Measurements from ENCODE around the gene FASN.
A peak's percentile ranks its signal among the peaks of the same experiment; 100 is the strongest.

FASN gene

GRCh38 chr17:82052638-82053059, 45.4 kb downstream of the FASN start:
- Histone ChIP-seq H3K4me3 (IDR thresholded peaks at IDR 0.05; ENCODE audit: insufficient read depth, low read depth, low read length) (no peak overlapping the region), H3K4me1 (ENCODE audit: low read depth, poor library complexity, severe bottlenecking) (peaks cover 23% of the 10 kb centered on the region)

GRCh38 chr17:82051776-82052637, 46.0 kb downstream of the FASN start, which contains the start of the genes GPS1 and RFNG:
GPS1 (plus strand) TSS chr17:82051898; CDS start chr17:82051932, 34 bp downstream.
RFNG (minus strand) TSS chr17:82051811; CDS start chr17:82051766, 45 bp downstream.
- Histone ChIP-seq H3K79me2 (ENCODE audit: insufficient read depth, low read depth) (peaks cover 17% of the 10 kb centered on the region; the same call in 1 of the 2 replicates), H3K4me1 (ENCODE audit: low read depth, poor library complexity, severe bottlenecking) (peaks cover 23% of the 10 kb centered on the region), H3K4me2 (peak within 1 kb of the TSS; percentile 85), H3K27me3 (ENCODE audit: insufficient read depth, low read depth) (no peaks in the 10 kb centered on the region), H3K27ac (no peak within 1 kb of the TSS), H3K9ac (peak within 1 kb of the TSS; percentile 47; the same call in 1 of the 2 replicates), H3K4me3 (IDR thresholded peaks at IDR 0.05; ENCODE audit: insufficient read depth, low read depth, low read length) (no peak within 1 kb of the TSS), H3K36me3 (ENCODE audit: insufficient read depth) (peaks cover 3% of the 10 kb centered on the region; the same call in 1 of the 2 replicates), H2AFZ (ENCODE audit: low read depth) (peak within 1 kb of the TSS; percentile 34; the same call in 1 of the 2 replicates), H4K20me1 (ENCODE audit: insufficient read depth) (no peaks in the 10 kb centered on the region)
- TF ChIP-seq CTCF (conservative IDR thresholded peaks at IDR 0.05; ENCODE audit: low read depth, low read length), result no peak

More at GRCh38 chr17:82052638-82053059, 45.4 kb downstream of the FASN start:
- H3K9ac ChIP-seq, result peak overlapping the region; percentile 47; the same call in 1 of the 2 replicates
- peaks cover 3% of the 10 kb centered on the region; the same call in 1 of the 2 replicates for H3K36me3 ChIP-seq (ENCODE audit: insufficient read depth)
- no peak overlapping the region for H2AFZ ChIP-seq (ENCODE audit: low read depth)
- H3K27me3 ChIP-seq (ENCODE audit: insufficient read depth, low read depth), result no peaks in the 10 kb centered on the region
- no peak overlapping the region for H3K27ac ChIP-seq
- no peaks in the 10 kb centered on the region for H4K20me1 ChIP-seq (ENCODE audit: insufficient read depth)
- peaks cover 17% of the 10 kb centered on the region; the same call in 1 of the 2 replicates for H3K79me2 ChIP-seq (ENCODE audit: insufficient read depth, low read depth)
- TF ChIP-seq CTCF (conservative IDR thresholded peaks at IDR 0.05; ENCODE audit: low read depth, low read length), result no peak
- peak overlapping the region; percentile 85 for H3K4me2 ChIP-seq

GRCh38 chr17:82050761-82051641, 47.0 kb downstream of the FASN start:
- Histone ChIP-seq H3K4me1 (ENCODE audit: low read depth, poor library complexity, severe bottlenecking) (peaks cover 23% of the 10 kb centered on the region), H3K27me3 (ENCODE audit: insufficient read depth, low read depth) (no peaks in the 10 kb centered on the region), H3K79me2 (ENCODE audit: insufficient read depth, low read depth) (peaks cover 17% of the 10 kb centered on the region; the same call in 1 of the 2 replicates), H3K36me3 (ENCODE audit: insufficient read depth) (peaks cover 3% of the 10 kb centered on the region; the same call in 1 of the 2 replicates), H4K20me1 (ENCODE audit: insufficient read depth) (no peaks in the 10 kb centered on the region), H3K4me2 (peak overlapping the region; percentile 66), H2AFZ (ENCODE audit: low read depth) (peak overlapping the region; percentile 34; the same call in 1 of the 2 replicates), H3K4me3 (IDR thresholded peaks at IDR 0.05; ENCODE audit: insufficient read depth, low read depth, low read length) (no peak overlapping the region), H3K27ac (no peak overlapping the region), H3K9ac (no peak overlapping the region)
- no peak for TF ChIP-seq CTCF (conservative IDR thresholded peaks at IDR 0.05; ENCODE audit: low read depth, low read length)

GRCh38 chr17:82050152-82050760, 47.8 kb downstream of the FASN start:
- Histone ChIP-seq H3K27ac (no peak overlapping the region), H3K4me1 (ENCODE audit: low read depth, poor library complexity, severe bottlenecking) (peaks cover 23% of the 10 kb centered on the region), H3K27me3 (ENCODE audit: insufficient read depth, low read depth) (no peaks in the 10 kb centered on the region), H3K4me2 (no peak overlapping the region; the same call in 1 of the 2 replicates), H4K20me1 (ENCODE audit: insufficient read depth) (no peaks in the 10 kb centered on the region), H3K4me3 (IDR thresholded peaks at IDR 0.05; ENCODE audit: insufficient read depth, low read depth, low read length) (no peak overlapping the region), H2AFZ (ENCODE audit: low read depth) (no peak overlapping the region), H3K9ac (no peak overlapping the region), H3K79me2 (ENCODE audit: insufficient read depth, low read depth) (peaks cover 17% of the 10 kb centered on the region; the same call in 1 of the 2 replicates), H3K36me3 (ENCODE audit: insufficient read depth) (peaks cover 3% of the 10 kb centered on the region; the same call in 1 of the 2 replicates)
- TF ChIP-seq CTCF (conservative IDR thresholded peaks at IDR 0.05; ENCODE audit: low read depth, low read length), result no peak

Data from KMS-11 (cell line).